SK-N-MC (cell line): ENCODE measurements around the gene TNFAIP8.

ENCODE experiments used
- DNase-seq: peaks from one replicate; pipeline ENCODE4 v3.0.0-alpha.2; 2011; ENCODE audit warnings: low read depth, low spot score
- H3K27ac ChIP-seq: fragments of 200-600 bp; sonication (generic); 2 replicates; pipeline ENCODE4 v1.5.1; 2016; ENCODE audit warnings: mixed run types
- H3K36me3 ChIP-seq: fragments of 200-600 bp; sonication (generic); 2 replicates; pipeline ENCODE4 v1.6.1; 2017; ENCODE audit warnings: antibody characterized with exemption, low read length, mixed read lengths; ENCODE audit not compliant: insufficient read depth
- H3K4me3 ChIP-seq: fragments of 200-600 bp; sonication (generic); 2 replicates; pipeline ENCODE4 v1.5.1; 2016
- H3K9ac ChIP-seq: fragments of 200-600 bp; sonication (generic); 2 replicates; pipeline ENCODE4 v1.8.0; 2017; ENCODE audit warnings: mixed run types, mixed read lengths; ENCODE audit not compliant: insufficient read length
- H3K9me3 ChIP-seq: fragments of 200-600 bp; sonication (generic); 2 replicates; pipeline ENCODE4 v1.6.1; 2017; ENCODE audit warnings: low read depth, mild to moderate bottlenecking, antibody characterized with exemption, low read length, moderate library complexity, mixed read lengths
- EZH2 ChIP-seq: fragments of 200-600 bp; sonication (generic); IDR thresholded peaks from one replicate; pipeline ENCODE4 v1.6.1; 2017; ENCODE audit warnings: antibody characterized with exemption
- FOXP2 ChIP-seq: optimal IDR thresholded peaks from 2 replicates; pipeline ENCODE3; 2011; ENCODE audit warnings: mild to moderate bottlenecking, moderate library complexity; ENCODE audit not compliant: insufficient read depth; ENCODE audit errors: extremely low read length, control extremely low read depth
- POLR2AphosphoS5 ChIP-seq: IDR thresholded peaks from 2 replicates; pipeline ENCODE4 v1.6.1; 2012; ENCODE audit warnings: mild to moderate bottlenecking, low read depth, low read length, borderline replicate concordance

The TNFAIP8 gene

DNA sequence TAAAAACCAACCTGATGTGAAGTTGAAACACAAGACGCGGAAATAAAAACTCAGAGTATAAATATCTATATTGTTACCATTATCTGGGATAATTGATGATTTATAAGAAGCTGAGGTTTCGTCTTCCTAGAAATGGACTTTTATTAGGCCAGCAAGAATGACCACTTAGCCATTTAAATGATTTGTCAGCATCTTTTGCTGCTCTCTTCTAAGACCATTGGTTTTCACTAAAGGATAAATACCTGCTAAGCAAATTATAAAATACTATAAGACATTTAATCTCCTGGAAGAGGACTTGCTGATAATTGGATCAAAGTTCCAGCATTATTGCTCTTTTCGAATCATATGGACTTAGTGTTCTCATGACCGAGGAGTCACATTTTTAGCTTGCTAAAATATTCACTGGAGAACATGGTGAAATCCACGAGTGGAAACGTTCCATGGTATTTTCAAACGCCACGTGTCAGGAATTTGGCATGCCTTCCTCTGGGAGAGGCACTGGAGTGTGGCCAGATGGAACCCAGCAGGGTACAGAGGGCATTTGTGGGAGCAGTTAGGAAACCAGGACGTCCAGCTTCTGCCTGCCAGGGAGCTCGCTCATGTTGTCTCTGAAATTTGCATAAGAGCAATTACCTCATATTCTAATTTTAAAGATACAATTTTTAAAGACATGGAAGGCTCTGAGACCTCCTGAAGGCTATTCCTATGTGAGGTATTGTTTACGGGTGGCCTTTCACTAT lies 43.1 kb downstream of the TNFAIP8 start:
- DNase-seq: no peak
- Histone ChIP-seq H3K36me3 (no peaks in the 10 kb centered on the region), H3K4me3 (no peak overlapping the region), H3K27ac (no peak overlapping the region), H3K9me3 (no peaks in the 10 kb centered on the region), H3K9ac (no peak overlapping the region)
- TF ChIP-seq EZH2 (no peak), FOXP2 (no peak), POLR2AphosphoS5 (no peak)

DNA sequence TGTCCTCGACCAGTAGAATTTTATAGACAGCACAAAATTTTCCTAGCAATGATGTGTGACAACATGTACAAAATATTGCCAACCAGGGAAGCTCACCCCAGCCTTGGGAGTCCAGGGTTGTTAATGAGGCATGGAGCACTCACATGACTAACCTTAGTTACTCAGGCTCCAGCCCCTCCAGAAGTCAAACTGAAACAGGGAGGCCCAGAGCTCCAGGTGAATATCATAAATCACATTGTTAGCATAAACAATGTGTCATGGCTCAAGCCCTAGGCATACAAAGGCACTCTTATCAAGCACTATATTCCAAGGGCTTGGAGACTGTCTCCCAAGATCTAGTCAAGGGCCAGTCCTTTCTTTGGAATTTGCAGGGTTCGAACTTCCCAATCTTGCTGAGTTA lies 44.4 kb downstream of the TNFAIP8 start:
- Histone ChIP-seq H3K9me3 (no peaks in the 10 kb centered on the region), H3K9ac (no peak overlapping the region), H3K4me3 (no peak overlapping the region), H3K36me3 (no peaks in the 10 kb centered on the region), H3K27ac (no peak overlapping the region)
- DNase-seq: no peak
- no peak for TF ChIP-seq FOXP2
- TF ChIP-seq POLR2AphosphoS5: no peak

DNA sequence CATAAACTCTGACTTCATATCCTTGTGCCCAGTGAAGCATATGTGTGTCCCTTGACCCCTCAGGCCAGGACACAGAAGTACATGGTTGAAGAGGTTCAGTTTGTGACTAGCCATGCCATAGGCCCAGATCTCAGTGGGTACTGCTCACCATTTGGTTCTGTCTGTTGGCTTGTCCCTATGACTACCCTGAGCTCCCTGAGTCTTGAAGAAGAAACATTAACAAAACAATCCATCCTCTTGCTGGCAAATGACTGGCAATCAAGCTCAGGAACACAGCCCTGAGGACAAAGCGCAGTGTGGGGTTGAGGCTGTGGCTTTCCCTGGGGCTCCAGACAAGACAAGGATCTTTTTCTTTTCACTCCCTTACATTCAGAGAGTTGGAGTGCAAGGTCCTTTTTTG lies 46.3 kb downstream of the TNFAIP8 start:
- DNase-seq: no peak
- H3K9ac ChIP-seq: no peak overlapping the region
- TF ChIP-seq EZH2: no peak
- no peak for TF ChIP-seq FOXP2
- TF ChIP-seq POLR2AphosphoS5: no peak
- no peaks in the 10 kb centered on the region for H3K9me3 ChIP-seq
- H3K27ac ChIP-seq: no peak overlapping the region
- H3K4me3 ChIP-seq: no peak overlapping the region
- H3K36me3 ChIP-seq: no peaks in the 10 kb centered on the region

DNA sequence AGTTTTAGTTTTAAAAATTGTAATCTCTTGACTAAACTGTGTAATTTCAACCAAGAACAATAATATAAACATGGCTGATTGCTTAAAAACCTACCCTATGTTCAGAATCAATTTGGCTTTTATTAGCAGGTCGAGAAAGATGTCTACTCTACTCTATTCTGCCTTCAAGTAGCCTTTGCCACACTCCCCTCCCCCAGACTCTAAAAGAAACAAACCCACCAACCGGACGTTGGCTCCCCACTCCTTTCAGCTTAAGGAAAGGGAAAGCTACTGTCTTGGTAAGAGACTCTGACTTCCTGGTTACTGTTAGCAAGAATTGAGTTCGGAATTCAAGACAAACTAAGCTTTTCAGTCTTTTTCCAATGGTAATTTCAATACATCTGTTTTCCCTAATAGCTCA lies 46.7 kb downstream of the TNFAIP8 start:
- TF ChIP-seq POLR2AphosphoS5 (no peak), FOXP2 (no peak), EZH2 (no peak)
- Histone ChIP-seq H3K9me3 (no peaks in the 10 kb centered on the region), H3K36me3 (no peaks in the 10 kb centered on the region), H3K27ac (no peak overlapping the region), H3K4me3 (no peak overlapping the region), H3K9ac (no peak overlapping the region)
- no peak for DNase-seq

DNA sequence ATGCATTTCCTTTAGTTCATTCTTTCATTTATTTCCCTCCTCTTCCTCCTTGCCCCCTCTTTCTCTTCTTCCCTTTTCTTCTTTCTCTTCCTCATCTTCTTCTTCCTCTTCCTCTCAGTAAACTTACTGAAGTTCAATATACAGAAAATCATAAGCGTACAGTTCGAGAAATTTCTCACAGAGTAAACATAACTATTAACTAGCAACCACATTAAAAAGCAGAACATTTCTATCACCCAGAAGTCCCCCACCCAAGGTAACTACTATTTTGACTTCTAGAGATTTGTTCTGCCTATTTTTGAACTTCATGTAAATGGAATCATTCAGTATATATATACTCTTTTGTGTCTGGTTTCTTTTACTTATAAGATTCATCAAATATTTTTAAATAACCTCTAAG lies 48.2 kb downstream of the TNFAIP8 start:
- Histone ChIP-seq H3K9ac (no peak overlapping the region), H3K4me3 (no peak overlapping the region), H3K27ac (no peak overlapping the region), H3K36me3 (no peaks in the 10 kb centered on the region), H3K9me3 (no peaks in the 10 kb centered on the region)
- no peak for DNase-seq
- TF ChIP-seq FOXP2: no peak
- TF ChIP-seq POLR2AphosphoS5: no peak

DNA sequence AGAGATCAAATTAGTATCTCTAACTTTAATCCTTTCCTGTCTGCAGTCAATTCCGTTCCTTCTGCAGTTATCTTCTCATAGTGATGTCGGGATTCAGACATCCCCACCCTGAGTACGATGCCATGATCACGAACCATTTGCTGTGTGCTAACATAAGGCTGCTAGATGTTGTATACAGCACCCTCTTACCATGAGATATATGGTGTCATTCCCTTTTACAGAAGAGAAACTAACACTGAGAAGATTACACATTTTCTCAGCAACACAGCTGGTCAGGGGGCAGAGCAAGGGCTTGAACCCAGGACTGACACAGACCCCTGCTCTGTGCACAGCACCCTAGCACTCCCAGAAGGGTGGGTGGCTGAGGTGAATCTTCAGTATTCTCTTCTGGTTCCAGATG lies 49.6 kb downstream of the TNFAIP8 start:
- Histone ChIP-seq H3K9ac (no peak overlapping the region), H3K36me3 (no peaks in the 10 kb centered on the region), H3K9me3 (no peaks in the 10 kb centered on the region), H3K4me3 (no peak overlapping the region), H3K27ac (no peak overlapping the region)
- TF ChIP-seq POLR2AphosphoS5 (no peak), EZH2 (no peak), FOXP2 (no peak)
- DNase-seq: no peak

DNA sequence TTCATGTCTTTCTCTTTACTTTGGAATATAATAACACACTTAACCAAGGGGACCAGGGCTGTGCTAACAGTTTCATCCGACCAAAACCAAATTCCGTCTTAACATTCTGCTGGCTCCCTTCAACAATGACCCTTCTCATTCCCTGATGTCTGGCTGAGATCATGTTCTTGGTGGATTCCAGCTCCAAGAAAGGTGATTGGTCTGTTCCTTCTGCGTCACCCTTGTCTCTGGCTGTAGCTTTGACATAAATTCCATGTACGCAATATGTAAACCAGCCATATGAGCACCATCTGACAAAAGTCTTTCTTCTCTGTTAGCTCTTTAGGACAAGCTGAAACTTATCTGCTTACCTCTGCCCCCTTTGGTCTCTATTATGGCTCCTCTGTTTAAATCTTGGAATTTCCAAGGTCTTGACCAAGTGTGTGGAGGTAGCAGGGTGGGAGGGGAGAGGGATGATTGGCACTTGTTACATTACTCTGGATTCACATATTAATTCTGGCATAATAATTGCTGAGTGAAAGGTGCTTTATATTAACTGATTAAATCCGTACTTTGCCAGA lies 50.8 kb downstream of the TNFAIP8 start:
- Histone ChIP-seq H3K27ac (no peak overlapping the region), H3K4me3 (no peak overlapping the region), H3K36me3 (no peaks in the 10 kb centered on the region), H3K9me3 (no peaks in the 10 kb centered on the region), H3K9ac (no peak overlapping the region)
- no peak for DNase-seq
- TF ChIP-seq POLR2AphosphoS5: no peak
- TF ChIP-seq EZH2: no peak
- no peak for TF ChIP-seq FOXP2

DNA sequence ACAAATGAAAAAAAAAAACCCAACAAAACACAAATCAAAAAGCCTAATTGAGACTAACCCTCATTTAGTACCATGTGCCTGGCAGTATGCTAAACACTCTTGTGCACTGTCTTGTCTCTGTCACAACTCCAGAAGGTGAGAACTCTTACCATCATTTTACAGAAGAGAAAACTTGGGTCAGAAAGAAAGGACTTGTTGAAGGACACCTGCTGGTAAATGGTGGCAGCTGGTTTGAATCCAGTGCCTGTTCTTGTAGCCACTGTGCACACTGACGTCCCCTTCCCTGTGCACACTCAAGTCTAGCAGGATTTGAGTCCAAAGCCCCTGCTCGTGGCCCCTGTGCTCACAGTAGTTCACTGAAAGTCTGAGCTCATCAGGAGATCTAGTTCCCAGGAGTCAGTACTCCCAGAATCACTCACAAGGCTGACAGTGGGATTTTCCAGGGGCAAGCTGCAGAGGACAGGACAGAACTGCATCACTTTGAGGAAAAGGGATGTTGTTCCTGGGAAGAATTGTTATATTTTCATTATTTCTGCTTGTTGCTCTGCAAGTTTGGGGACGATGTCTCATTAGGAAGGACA lies 53.5 kb downstream of the TNFAIP8 start:
- no peak for TF ChIP-seq EZH2
- no peak for TF ChIP-seq POLR2AphosphoS5
- no peak for TF ChIP-seq FOXP2
- H3K36me3 ChIP-seq: no peaks in the 10 kb centered on the region
- H3K9ac ChIP-seq: no peak overlapping the region

More for the DNA sequence above, 53.5 kb downstream of the TNFAIP8 start:
- Histone ChIP-seq H3K9me3 (no peaks in the 10 kb centered on the region), H3K27ac (no peak overlapping the region), H3K4me3 (no peak overlapping the region)
- no peak for DNase-seq
